ENCODE data around the gene PM20D1.

PM20D1 gene

DNA sequence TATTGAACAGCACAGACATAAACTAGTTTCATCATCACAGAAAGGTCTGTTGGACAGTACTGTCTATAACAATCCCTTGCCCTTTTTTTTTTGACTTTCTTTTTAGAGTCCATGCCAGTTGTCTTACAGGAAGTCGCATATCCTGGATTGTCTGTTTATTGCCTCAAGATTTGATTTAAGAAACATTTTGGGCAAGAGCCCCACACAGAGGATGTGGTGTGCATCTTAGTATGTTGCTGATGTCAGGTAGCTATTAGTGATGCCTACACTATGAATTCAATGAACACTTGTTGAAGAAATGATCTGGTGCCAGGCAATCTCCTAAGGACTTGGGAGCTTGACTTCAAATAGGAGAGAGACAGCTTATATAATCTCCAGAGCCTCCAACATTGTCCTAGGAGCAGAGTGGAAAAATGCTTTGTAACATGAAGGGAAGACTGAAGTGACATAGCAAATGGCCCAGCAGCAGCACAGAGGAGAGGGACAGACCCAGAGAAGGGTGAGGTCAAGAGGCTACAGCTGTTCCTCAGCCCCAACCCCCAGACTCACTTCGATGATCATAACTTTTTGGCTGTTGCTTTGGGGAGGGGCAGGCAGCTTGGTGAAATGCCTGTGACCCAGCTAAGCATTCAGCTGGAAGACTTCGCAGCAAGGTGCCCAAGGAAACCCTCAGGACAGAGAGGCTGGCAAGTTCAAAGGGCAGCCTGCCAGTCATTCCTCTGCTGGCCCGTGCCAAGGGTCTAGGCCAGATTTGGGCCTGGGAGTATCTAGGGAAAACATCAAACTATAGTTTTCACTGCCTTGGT, 67.1 kb downstream of the PM20D1 start:
- TF ChIP-seq, protein P1, sequence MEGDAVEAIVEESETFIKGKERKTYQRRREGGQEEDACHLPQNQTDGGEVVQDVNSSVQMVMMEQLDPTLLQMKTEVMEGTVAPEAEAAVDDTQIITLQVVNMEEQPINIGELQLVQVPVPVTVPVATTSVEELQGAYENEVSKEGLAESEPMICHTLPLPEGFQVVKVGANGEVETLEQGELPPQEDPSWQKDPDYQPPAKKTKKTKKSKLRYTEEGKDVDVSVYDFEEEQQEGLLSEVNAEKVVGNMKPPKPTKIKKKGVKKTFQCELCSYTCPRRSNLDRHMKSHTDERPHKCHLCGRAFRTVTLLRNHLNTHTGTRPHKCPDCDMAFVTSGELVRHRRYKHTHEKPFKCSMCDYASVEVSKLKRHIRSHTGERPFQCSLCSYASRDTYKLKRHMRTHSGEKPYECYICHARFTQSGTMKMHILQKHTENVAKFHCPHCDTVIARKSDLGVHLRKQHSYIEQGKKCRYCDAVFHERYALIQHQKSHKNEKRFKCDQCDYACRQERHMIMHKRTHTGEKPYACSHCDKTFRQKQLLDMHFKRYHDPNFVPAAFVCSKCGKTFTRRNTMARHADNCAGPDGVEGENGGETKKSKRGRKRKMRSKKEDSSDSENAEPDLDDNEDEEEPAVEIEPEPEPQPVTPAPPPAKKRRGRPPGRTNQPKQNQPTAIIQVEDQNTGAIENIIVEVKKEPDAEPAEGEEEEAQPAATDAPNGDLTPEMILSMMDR (IDR thresholded peaks at IDR 0.05; ENCODE audit: low read depth, low read length, missing control alignments), result no peak
- in situ Hi-C loops (cut with HindIII; ENCODE audit: low pct_ligation_motif_present, low sequenced_read_pairs), result loop anchor here (25.0 kb wide), 1 partner anchor 329 kb away; the partner anchor contains the start of gene AVPR1B
- no peak for DNase-seq
- Histone ChIP-seq H3K27me3 (replicated peaks) (no peaks in the 10 kb centered on the region), H3K27ac (no peak overlapping the region), H3K36me3 (replicated peaks) (no peaks in the 10 kb centered on the region), H3K4me3 (ENCODE audit: low read depth, low read length) (no peak overlapping the region)

DNA sequence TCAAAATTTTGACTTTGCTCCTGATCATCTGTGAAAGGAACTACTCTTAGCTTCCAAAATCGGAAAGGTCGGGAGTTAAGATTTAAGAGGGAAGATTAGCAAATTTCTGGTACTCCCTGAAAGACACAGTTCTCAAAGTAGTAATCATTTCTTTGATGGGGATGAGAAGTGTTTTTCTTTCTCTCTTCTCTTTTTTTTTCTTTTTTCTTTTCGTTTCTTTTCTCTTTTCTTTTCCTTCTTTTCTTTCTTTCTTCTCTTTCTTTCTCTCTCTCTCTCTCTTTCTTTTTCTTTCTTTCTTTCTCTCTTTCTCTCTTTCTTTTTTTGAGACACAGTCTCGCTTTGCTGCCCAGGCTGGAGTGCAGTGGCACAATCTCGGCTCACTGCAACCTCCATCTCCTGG, 69.6 kb downstream of the PM20D1 start:
- H3K4me3 ChIP-seq (ENCODE audit: low read depth, low read length), result no peak overlapping the region
- TF ChIP-seq, protein P1 (IDR thresholded peaks at IDR 0.05; ENCODE audit: low read depth, low read length, missing control alignments), result no peak
- H3K36me3 ChIP-seq (replicated peaks), result no peaks in the 10 kb centered on the region
- DNase-seq, result no peak
- no peaks in the 10 kb centered on the region for H3K27me3 ChIP-seq (replicated peaks)
- in situ Hi-C loops (cut with HindIII; ENCODE audit: low pct_ligation_motif_present, low sequenced_read_pairs), result loop anchor here (25.0 kb wide), 1 partner anchor 332 kb away; the partner anchor contains the start of gene AVPR1B
- no peak overlapping the region for H3K27ac ChIP-seq
